PC-9 (cell line): ENCODE measurements around the gene ZNF23.

Experiments used
- EZH2 ChIP-seq: fragments of 200-600 bp; sonication (generic); IDR thresholded peaks from 2 replicates; pipeline ENCODE4 v1.8.0; 2017; ENCODE audit warnings: antibody characterized with exemption, low read depth
- TF ChIP-seq, protein P1 (sequence below): fragments of 200-600 bp; sonication (generic); conservative IDR thresholded peaks from 2 replicates; pipeline ENCODE4 v1.6.1; 2017; ENCODE audit warnings: mixed run types, antibody characterized with exemption, mild to moderate bottlenecking, moderate library complexity

- no peak for TF ChIP-seq EZH2
- TF ChIP-seq, protein P1, sequence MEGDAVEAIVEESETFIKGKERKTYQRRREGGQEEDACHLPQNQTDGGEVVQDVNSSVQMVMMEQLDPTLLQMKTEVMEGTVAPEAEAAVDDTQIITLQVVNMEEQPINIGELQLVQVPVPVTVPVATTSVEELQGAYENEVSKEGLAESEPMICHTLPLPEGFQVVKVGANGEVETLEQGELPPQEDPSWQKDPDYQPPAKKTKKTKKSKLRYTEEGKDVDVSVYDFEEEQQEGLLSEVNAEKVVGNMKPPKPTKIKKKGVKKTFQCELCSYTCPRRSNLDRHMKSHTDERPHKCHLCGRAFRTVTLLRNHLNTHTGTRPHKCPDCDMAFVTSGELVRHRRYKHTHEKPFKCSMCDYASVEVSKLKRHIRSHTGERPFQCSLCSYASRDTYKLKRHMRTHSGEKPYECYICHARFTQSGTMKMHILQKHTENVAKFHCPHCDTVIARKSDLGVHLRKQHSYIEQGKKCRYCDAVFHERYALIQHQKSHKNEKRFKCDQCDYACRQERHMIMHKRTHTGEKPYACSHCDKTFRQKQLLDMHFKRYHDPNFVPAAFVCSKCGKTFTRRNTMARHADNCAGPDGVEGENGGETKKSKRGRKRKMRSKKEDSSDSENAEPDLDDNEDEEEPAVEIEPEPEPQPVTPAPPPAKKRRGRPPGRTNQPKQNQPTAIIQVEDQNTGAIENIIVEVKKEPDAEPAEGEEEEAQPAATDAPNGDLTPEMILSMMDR: no peak
These were observed 27.1 kb upstream of the ZNF23 start, which contains the start of gene ZNF19 for GRCh38 chr16:71489122-71489521.
